ENCODE data around the gene DNAJA4.

Gene DNAJA4

GRCh38 chr15:78264304-78265136, at the start of gene DNAJA4:
TSS of gene DNAJA4 (plus strand) at chr15:78264562. CDS start at chr15:78264764, 202 bp downstream.
- no peak for DNase-seq

DNA sequence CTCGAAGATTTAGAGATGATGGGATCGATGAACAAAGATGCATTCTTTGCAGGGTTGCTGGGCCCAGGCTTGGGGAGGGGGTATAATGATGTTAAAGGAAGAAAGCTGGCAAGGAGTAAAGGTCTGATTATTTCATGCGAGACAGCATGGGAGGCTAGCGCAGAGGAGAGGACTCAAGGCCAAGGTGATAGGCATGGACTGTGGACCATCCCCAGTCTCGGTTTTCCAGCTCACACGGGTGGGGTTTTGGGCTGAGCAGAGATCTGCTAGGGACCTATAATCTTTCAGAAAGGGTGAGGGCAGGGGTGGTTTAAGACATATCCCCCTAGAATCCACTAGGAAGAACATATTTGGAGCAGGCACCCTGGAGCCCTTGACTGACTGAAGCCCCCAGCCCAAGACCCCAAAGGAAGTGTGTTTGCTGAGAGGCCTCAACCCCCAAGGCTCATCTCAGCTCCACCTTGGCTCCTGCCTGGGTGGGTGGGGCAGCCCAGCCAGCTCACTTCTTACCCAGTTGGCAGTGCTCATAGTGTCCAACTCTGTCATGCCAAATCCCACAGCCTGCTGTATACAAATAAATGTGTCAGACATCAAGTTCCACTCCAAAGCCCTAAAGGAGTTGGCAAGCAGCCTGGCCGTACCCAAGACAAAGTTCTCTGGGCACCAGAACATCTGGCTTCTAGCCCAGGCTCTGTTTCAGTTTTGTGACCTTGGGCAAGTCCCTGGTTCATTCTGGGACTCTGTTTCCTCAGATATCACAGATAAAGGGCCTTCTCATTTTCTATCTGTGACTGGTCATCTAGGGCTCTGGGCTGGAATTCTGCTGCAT, 47.9 kb upstream of the DNAJA4 start:
- DNase-seq, result no peak

- no peak for DNase-seq
Observed at GRCh38 chr15:78220713-78221112, 43.6 kb upstream of the DNAJA4 start.

DNA sequence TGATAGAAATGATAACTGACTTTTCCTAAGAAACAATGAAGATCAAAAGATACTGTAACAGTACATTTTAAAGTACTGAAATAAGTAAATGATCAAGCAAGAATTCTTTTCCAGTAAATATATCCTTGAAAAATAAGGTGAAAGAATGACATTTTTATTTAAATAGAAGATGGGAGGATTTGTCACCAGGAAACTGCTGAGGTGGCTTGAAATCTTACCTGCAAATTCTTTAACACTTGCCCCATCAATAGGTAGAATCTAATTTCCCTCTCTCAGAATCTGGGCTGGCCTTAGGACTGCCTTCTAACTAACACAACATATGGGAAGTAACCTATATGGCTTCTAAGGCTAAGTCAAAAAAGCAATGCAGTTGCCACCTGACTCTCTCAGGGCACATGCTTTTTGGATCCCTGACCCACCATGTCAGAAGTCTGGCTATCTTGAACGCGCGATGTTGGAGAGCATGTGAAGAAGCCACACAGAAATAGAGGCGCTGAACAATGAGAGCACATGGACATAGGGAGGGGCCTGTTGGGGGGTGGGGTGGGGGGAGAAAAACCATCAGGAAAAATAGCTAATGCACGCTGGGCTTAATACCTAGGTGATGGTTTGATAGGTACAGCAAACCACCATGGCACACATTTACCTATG, 41.5 kb upstream of the DNAJA4 start:
- no peak for DNase-seq

- DNase-seq, result no peak
Observed at GRCh38 chr15:78223396-78224022, 40.9 kb upstream of the DNAJA4 start.

GRCh38 chr15:78224023-78224411, 40.3 kb upstream of the DNAJA4 start:
- DNase-seq, result no peak

GRCh38 chr15:78225783-78226541, 38.4 kb upstream of the DNAJA4 start:
- DNase-seq, result no peak

- no peak for DNase-seq
Observed at GRCh38 chr15:78228356-78228996, 35.9 kb upstream of the DNAJA4 start.

DNA sequence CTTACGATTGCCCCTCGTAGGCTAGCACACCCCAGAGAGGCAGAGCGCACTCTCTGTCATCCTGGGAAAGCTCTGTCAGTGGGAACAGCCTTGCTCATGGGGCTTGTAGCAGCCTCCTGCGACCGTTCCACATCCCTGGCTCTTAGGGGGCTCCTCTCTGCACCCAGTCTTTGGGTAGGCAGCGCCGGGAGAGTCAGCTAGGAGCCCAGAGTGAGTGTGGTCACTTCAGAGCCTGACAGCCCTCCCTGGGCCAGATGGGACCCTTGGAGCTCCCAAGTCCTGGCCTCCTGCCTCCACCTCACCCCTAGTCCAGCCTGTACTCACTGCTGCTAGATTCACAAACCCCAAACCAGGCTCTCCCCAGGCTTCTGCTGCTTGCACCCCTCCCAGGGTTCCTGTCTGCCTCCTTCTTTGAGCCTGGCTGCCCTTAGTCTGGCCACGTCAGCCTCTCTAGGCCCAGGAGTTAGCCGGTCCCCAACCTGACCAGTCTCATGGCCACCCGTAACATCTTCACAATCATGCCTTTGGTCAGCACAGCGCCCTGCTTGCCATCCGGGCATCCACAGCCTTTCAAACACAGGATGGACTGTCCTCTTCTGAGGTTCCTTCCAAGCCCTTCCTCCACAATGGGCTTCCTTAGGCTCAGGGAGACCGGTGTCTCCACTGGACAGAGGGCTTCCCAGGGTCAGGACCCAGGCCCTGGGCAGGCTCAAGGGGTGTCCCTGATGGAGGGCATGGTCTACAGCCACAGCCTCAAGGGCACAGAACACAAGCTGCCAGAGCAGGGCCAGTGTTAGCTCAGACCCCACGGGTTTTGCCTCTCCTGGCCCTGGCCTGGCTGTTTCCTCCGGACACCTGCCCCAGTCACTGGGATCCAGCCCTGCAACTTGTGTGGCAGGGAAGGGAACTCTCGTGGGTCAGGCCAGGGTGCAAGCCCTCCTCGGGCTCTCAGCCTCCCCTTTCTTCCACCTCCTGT, 34.6 kb upstream of the DNAJA4 start:
- no peak for DNase-seq

GRCh38 chr15:78232951-78233350, 31.4 kb upstream of the DNAJA4 start:
- DNase-seq, result no peak

- DNase-seq, result no peak
Observed at GRCh38 chr15:78233496-78233895, 30.9 kb upstream of the DNAJA4 start.

DNA sequence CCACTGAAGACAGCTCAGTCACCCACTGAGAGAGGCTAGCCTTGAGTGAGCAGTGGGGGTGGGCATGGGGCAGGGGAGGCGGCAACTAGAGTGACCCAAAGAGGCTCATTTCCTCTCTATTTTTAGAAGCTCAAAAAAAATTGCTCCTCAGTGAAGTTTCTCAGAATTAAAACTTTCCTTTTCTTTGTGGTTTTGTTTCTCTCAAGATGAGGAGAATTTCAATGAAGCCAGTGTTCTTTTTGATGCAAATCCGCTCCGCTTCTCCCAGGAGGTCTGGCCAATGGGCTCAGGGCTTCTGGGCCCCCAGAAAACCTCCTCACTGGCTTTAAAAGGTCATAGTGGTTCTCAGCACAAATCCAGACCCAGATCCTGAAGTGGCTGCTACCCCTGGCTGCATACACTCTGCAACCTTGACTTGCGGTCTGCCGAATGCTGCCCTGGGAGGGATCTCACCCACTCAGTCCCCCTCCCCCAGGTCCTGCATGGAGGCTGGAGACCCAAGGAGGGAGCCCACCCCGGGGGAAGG, 29.8 kb upstream of the DNAJA4 start, which contains the start of gene ACSBG1:
TSS of gene ACSBG1 (minus strand) at position 51 of the 526 bp plus-strand sequence. CDS start 64 bp downstream, outside the sequence.
- DNase-seq, result no peak

DNA sequence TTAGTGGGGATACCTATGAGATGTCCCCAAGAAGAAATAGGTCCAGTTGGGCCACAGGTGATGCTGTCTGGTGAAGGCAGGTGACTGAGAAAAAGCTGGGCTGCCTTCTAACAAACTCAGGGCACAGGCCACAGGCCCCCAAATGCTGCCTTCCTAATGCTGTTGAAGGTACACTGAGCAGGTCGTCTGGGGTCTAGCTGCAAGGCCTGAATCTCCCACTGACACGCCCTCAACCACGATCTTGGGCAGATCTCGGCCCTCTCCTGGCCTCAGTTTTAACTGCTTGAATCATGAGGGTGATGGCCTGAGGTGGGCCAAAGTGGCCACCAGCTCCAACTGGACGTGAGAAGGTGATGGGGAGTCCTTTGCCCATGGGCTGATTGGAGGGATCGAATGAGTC, 27.9 kb upstream of the DNAJA4 start:
- DNase-seq, result no peak

DNA sequence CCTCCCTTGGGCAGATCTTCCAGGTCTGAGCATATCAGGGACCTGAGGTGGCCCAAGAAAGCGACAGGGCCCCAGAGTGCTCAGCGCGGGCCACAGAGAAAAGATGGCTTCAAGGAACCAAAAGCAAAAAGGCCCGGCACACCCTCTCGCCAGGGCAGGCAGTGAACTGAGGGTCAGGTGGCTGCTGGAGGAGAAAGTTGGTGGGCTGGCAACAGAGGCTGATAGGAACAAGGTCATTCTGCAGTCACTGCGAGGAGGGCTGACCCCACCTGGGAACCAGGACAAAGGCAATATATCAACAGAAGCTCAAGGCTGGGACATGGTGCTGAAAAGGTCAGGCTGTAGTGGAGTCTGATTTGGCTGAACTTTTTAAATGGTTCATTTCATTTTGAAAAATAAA, 27.2 kb upstream of the DNAJA4 start:
- DNase-seq, result no peak

- no peak for DNase-seq
Observed at GRCh38 chr15:78239811-78240210, 24.6 kb upstream of the DNAJA4 start.

DNA sequence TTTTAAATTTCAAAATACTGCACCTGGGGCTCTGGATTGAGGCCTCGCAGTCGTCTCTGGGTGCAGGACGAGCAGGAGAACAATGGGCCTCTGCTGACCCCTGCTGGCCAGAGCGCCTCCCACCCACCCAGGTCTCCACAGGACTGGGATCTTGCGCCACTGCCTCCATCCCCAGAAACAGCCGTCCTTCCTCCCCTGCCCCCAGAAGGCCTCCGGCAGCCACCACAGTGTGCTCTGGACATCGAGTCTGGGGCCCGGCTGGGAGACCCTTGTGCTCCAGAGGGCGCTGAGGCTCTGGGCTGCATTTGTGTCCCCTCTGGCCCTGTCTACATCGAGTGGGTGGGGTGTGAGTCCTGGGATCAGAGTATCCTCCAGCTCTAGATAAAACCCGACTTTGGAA, 23.3 kb upstream of the DNAJA4 start:
- peak; percentile 37 for DNase-seq

DNA sequence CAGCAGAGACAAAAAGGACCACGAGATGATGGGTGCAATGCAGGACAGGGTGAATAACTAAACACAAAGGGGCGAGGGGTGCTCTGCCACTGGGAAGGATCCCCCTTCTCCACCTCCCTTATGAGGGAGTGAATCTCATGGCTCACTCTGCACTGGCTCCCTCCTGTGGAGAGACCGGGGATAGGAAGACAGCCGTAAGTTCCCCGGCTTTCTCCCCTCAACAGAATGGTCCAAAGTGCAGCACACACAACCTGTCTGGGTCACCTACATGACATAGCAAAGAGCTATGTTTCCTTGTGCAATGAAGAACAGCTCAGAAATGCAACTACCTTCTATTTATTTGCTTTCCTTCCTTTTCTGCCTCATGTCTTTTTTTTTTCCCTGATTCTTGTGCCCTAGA, 22.2 kb upstream of the DNAJA4 start:
- no peak for DNase-seq

DNA sequence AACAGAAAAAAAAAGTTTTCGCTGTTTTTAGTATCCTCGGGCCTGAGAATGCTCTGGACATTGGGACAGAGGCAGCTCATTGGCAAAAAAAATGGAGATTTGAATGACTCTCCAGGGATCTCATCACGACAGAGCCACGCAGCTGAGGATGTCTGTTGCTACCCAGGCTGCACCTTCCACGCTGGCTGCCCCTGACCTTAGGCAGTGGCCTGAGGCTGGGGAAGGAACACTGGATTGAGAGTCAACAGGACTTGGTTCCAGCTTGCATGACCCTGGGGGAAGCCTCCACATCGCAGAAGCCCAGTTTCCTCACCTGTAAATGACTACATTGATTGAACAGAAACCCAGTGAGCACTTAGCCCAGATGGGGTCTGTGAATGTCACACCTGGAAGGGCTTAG, 21.3 kb upstream of the DNAJA4 start:
- no peak for DNase-seq

DNA sequence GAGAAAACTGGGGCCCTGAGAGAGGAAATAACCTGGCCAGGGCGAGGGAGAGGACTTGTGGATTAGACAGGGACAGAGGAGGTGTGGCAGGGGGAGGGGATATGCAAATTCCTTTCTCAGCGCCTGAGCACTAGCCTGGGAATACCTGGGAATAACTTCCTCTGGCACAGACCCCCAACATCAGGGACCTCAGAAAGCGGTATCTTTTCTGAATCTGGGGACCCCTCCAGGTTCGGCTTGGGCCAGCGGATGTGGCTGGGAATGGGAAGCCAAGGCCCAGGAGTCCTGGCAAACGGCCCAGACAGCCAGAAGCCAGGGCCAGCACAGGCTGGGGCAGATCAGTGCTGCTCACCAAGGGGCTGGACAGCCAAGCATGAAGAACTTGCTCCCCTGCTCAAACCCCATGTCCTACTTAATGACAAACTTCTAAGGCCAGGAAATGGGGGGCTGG, 20.8 kb upstream of the DNAJA4 start:
- DNase-seq, result no peak

DNA sequence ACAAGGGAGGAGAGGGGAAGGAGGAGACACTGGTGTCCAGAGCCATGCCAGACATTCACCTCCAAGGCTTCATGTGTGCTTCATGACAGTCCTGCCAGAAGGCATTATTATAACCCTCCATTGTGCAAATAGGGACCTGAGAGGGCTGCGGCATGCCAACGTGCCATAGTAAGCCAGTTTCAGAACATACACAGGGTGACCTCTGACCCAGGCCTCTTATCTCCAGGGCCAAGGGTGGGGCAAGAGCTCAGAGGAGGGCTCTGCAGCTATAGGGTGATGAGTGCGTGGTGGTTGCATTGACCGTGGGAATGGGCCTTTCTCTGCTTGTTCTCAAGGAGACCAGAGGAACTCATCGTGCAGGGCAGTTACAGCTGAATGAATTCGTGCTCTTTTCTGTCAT, 20.3 kb upstream of the DNAJA4 start:
- no peak for DNase-seq
